Endothelial cell of umbilical vein (primary cell): ENCODE data around the gene SLC38A6. TPM values are rescaled to one million over a fixed set of nuclear protein-coding genes. Genes with fewer than 3 reads are reported as not detected.

Experiments
- BruUV-seq: library from RNA; stranded (reverse); fragments of 400-500 nt; replicated peaks from 2 replicates; lab custom pipeline; 2021; lab: Mats Ljungman, UMichigan
- CTCF ChIA-PET: fragments of 300-600, 350-600 bp; sonication (Branson Sonifier 250); formaldehyde crosslinking; loops from one replicate; lab custom pipeline; 2021; ENCODE audit warnings: antibody characterized with exemption, inconsistent platforms; lab: Charles Lee
- POLR2A ChIA-PET: fragments of 300-600, 350-600 bp; sonication (Branson Sonifier 250); formaldehyde crosslinking; loops from one replicate; lab custom pipeline; 2021; ENCODE audit warnings: antibody characterized with exemption, inconsistent platforms; lab: Charles Lee
- DNase-seq: peaks from one replicate; pipeline ENCODE4 v3.0.0-alpha.2; 2011; ENCODE audit warnings: low read depth, low spot score
- FAIRE-seq: peaks from 2 replicates; lab custom pipeline; 2011; peaks lifted over from hg19 to GRCh38; lab: Jason Lieb, UNC
- H2AFZ ChIP-seq: 2 replicates; pipeline ENCODE4 v1.6.0; 2012; ENCODE audit warnings: low read depth, low read length, control low read depth, inconsistent platforms
- H3K27ac ChIP-seq: 2 replicates; pipeline ENCODE4 v1.5.1; 2011; ENCODE audit warnings: low read depth, mild to moderate bottlenecking, control low read depth, low read length, moderate library complexity; ENCODE audit not compliant: insufficient read depth
- H3K27me3 ChIP-seq, 2 experiments: 2 replicates each; pipeline versions ENCODE4 v1.6.0 to v1.6.1; 2011; ENCODE audit warnings: low read length in 2 of 2, mixed read lengths in 1 of 2; ENCODE audit not compliant: control insufficient read depth in 2 of 2, insufficient read depth in 2 of 2
- H3K36me3 ChIP-seq, 2 experiments: 2 replicates in 1 of 2; 3 replicates in 1 of 2; pipeline ENCODE4 v1.5.1; 2011; ENCODE audit warnings: low read length in 2 of 2, mild to moderate bottlenecking in 1 of 2, moderate library complexity in 1 of 2; ENCODE audit not compliant: control insufficient read depth in 2 of 2, insufficient read depth in 2 of 2; ENCODE audit errors: extremely low read depth in 1 of 2
- H3K4me1 ChIP-seq: 3 replicates; pipeline ENCODE4 v1.5.1; 2011; ENCODE audit warnings: mild to moderate bottlenecking, low read length; ENCODE audit not compliant: control insufficient read depth, insufficient read depth; ENCODE audit errors: extremely low read depth
- H3K4me2 ChIP-seq: 2 replicates; pipeline ENCODE4 v1.6.1; 2011; ENCODE audit warnings: low read length, control low read depth, mixed read lengths; ENCODE audit not compliant: insufficient read depth
- H3K4me3 ChIP-seq, 3 experiments: fragments of 200-600 bp in 1 of 3; sonication (generic), shearing (Covaris generic) in 1 of 3; replicated peaks in 1 of 3; 2 replicates each; pipeline ENCODE4 v1.5.1; 2011 to 2016; ENCODE audit warnings: control low read depth in 3 of 3, low read length in 3 of 3, mild to moderate bottlenecking in 2 of 3, inconsistent platforms in 1 of 3, low read depth in 1 of 3, moderate library complexity in 1 of 3; ENCODE audit not compliant: insufficient read depth in 1 of 3
- H3K79me2 ChIP-seq: 2 replicates; pipeline ENCODE4 v1.6.0; 2012; ENCODE audit warnings: low read length, inconsistent platforms; ENCODE audit not compliant: control insufficient read depth, insufficient read depth
- H3K9ac ChIP-seq: replicated peaks from 2 replicates; pipeline ENCODE3; 2011; ENCODE audit warnings: low read length, control low read depth; ENCODE audit not compliant: insufficient read depth; ENCODE audit errors: extremely low read depth
- H3K9me1 ChIP-seq: replicated peaks from 3 replicates; pipeline ENCODE4 v1.6.0; 2011; ENCODE audit warnings: mild to moderate bottlenecking, low read length; ENCODE audit not compliant: control insufficient read depth, insufficient read depth; ENCODE audit errors: extremely low read depth
- H3K9me3 ChIP-seq: replicated peaks from 2 replicates; pipeline ENCODE4 v1.5.1; 2012; ENCODE audit warnings: low read length, inconsistent platforms; ENCODE audit not compliant: control insufficient read depth, insufficient read depth
- H4K20me1 ChIP-seq: replicated peaks from 2 replicates; pipeline ENCODE3; 2011; ENCODE audit warnings: mild to moderate bottlenecking, low read length; ENCODE audit not compliant: control insufficient read depth, insufficient read depth; ENCODE audit errors: extremely low read depth
- CTCF ChIP-seq, 2 donors: IDR thresholded peaks; 1 replicate in 1 of 2; 2 replicates in 1 of 2; pipeline ENCODE4 v1.5.1; 2011; ENCODE audit warnings: low read length in 2 of 2, mild to moderate bottlenecking in 2 of 2, moderate library complexity in 2 of 2, control low read depth in 1 of 2, inconsistent platforms in 1 of 2, low read depth in 1 of 2; ENCODE audit not compliant: insufficient read depth in 1 of 2; ENCODE audit errors: extremely low read depth in 1 of 2
- EZH2 ChIP-seq: IDR thresholded peaks from 2 replicates; pipeline ENCODE4 v1.6.1; 2012; ENCODE audit warnings: borderline replicate concordance, low read depth, mild to moderate bottlenecking, moderate library complexity, low read length, inconsistent platforms; ENCODE audit not compliant: severe bottlenecking
- FOS ChIP-seq: IDR thresholded peaks from 2 replicates; pipeline ENCODE4 v1.6.1; 2011; ENCODE audit warnings: mild to moderate bottlenecking, low read length, moderate library complexity, borderline replicate concordance; ENCODE audit not compliant: insufficient read depth
- GATA2 ChIP-seq: IDR thresholded peaks from 2 replicates; pipeline ENCODE4 v1.7.0; 2011; ENCODE audit warnings: low read depth, mild to moderate bottlenecking, moderate library complexity, mixed read lengths, low read length; ENCODE audit not compliant: insufficient read length, insufficient read depth
- JUN ChIP-seq: IDR thresholded peaks from 2 replicates; pipeline ENCODE4 v1.6.1; 2011; ENCODE audit warnings: borderline replicate concordance, low read depth; ENCODE audit not compliant: insufficient read length, insufficient read depth
- MYC ChIP-seq: IDR thresholded peaks from one replicate; pipeline ENCODE4 v1.6.1; 2011; ENCODE audit warnings: mild to moderate bottlenecking, low read depth, low read length
- POLR2A ChIP-seq: IDR thresholded peaks from 2 replicates; pipeline ENCODE4 v1.6.1; 2012; ENCODE audit warnings: low read depth, mild to moderate bottlenecking, control low read depth, low read length
- POLR2AphosphoS5 ChIP-seq: IDR thresholded peaks from 2 replicates; pipeline ENCODE4 v1.6.1; 2012; ENCODE audit warnings: low read depth, mild to moderate bottlenecking, control low read depth, low read length, moderate library complexity; ENCODE audit not compliant: insufficient read depth
- dilution Hi-C: fragments of 300-500 bp; cut with MboI; formaldehyde crosslinking; loops from one replicate; pipeline ENCODE4 v1.15.0; 2019; ENCODE audit warnings: low sequenced_read_pairs; ENCODE audit not compliant: extremely low pct_ligation_motif_present
- intact Hi-C: fragments of 100-400 bp; cut with micrococcal nuclease; formaldehyde crosslinking; loops from one replicate; pipeline ENCODE4 v1.10.0; 2022
- polyA plus RNA-seq, 4 experiments: library from polyadenylated mRNA; depleted of rRNA in 3 of 4; stranded (reverse) in 3 of 4; unstranded in 1 of 4; fragments of >200 nt; gene quantifications; 2 replicates each; pipeline versions ENCODE4 v1.2.1 to v1.2.3, GENCODE V29; 2011 to 2012; ENCODE audit warnings: missing spikeins in 1 of 4
- total RNA-seq: library from RNA; stranded (reverse); gene quantifications from 2 replicates; pipeline ENCODE4 v1.2.3, GENCODE V29; 2021
- TF ChIP-seq, protein P1 (sequence below): IDR thresholded peaks from 2 replicates; pipeline ENCODE4 v1.6.1; 2011; ENCODE audit not compliant: insufficient read depth, insufficient read length

The SLC38A6 gene
- total and polyA plus RNA-seq, 2 donors (not counting 3 experiments of a cell fraction or from before 2014, with no cell fraction given): 17.3 to 24.6 TPM

- no peaks in the 10 kb centered on the region for H3K9me1 ChIP-seq
- no peak overlapping the region for H3K9ac ChIP-seq
- H3K36me3 ChIP-seq: no peaks in the 10 kb centered on the region
- TF ChIP-seq CTCF (IDR thresholded peaks at IDR 0.05; ENCODE audit: extremely low read depth in 1 of 2, insufficient read depth in 1 of 2, low read depth in 1 of 2, low read length in 2 of 2): no peak
- TF ChIP-seq FOS: peak; percentile 12
- H4K20me1 ChIP-seq: no peaks in the 10 kb centered on the region
- no peak overlapping the region for H3K27ac ChIP-seq
- dilution Hi-C loops (no loop called here), intact Hi-C loops (no loop called here)
- H3K4me1 ChIP-seq: peaks cover 13% of the 10 kb centered on the region
- BruUV-seq: no TSS peak
- H3K27me3 ChIP-seq: no peaks in the 10 kb centered on the region
- ChIA-PET POLR2A (no interaction called here), CTCF (no interaction called here)
- FAIRE-seq (peak; percentile 56), DNase-seq (peak; percentile 81)
- no peak overlapping the region for H3K4me3 ChIP-seq
- no peaks in the 10 kb centered on the region for H3K9me3 ChIP-seq
- H3K4me2 ChIP-seq: peak overlapping the region; percentile 10
- no peaks in the 10 kb centered on the region for H3K79me2 ChIP-seq
- no peak overlapping the region for H2AFZ ChIP-seq
Measured at GRCh38 chr14:60963761-60964160, 17.3 kb upstream of the SLC38A6 start.

DNA sequence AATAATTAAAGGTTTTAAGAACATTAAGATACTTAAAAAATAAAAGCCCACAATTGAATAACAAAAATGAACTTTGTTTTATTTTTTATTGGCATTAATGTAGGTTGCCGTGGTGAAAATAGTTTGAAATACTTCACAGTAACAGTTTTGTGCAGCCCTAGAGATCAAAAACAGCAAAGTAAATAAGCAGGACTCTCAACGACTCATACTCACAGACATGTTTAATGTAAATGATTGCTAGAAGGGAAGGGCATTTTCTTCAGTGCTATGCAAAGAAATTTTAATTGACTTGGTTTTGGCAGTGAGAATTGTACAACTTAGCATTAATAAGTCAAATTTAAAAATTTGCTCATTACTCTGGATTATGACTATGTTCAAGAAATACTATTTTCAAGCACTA, 16.1 kb upstream of the SLC38A6 start:
- CTCF ChIA-PET: interaction anchor here (0.7 to 1.5 kb wide), 2 partner anchors 23 to 120 kb away, joined by 3 to 5 read pairs; no protein-coding TSS in a partner anchor
- dilution Hi-C loops (no loop called here), intact Hi-C loops (no loop called here)
- peaks cover 13% of the 10 kb centered on the region for H3K4me1 ChIP-seq
- H3K4me3 ChIP-seq: no peak overlapping the region
- no peak overlapping the region for H2AFZ ChIP-seq
- no peak overlapping the region for H3K27ac ChIP-seq
- BruUV-seq: no TSS peak
- no peaks in the 10 kb centered on the region for H3K9me3 ChIP-seq
- FAIRE-seq: no peak
- POLR2A ChIA-PET: interaction anchor here (0.9 kb wide), 1 partner anchor 16 kb away, joined by 4 read pairs; the partner anchor contains the start of genes SLC38A6 and TRMT5
- no peak overlapping the region for H3K4me2 ChIP-seq
- no peak for DNase-seq
- no peak for TF ChIP-seq POLR2AphosphoS5
- TF ChIP-seq MYC: no peak
- no peak for TF ChIP-seq EZH2
- TF ChIP-seq, protein P1, sequence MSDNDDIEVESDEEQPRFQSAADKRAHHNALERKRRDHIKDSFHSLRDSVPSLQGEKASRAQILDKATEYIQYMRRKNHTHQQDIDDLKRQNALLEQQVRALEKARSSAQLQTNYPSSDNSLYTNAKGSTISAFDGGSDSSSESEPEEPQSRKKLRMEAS: no peak
- TF ChIP-seq CTCF (IDR thresholded peaks at IDR 0.05; ENCODE audit: extremely low read depth in 1 of 2, insufficient read depth in 1 of 2, low read depth in 1 of 2, low read length in 2 of 2): no peak
- no peak for TF ChIP-seq FOS
- TF ChIP-seq POLR2A: no peak
- TF ChIP-seq JUN: no peak
- no peak for TF ChIP-seq GATA2
- H3K36me3 ChIP-seq: no peaks in the 10 kb centered on the region
- H4K20me1 ChIP-seq: no peaks in the 10 kb centered on the region
- H3K27me3 ChIP-seq: no peaks in the 10 kb centered on the region
- H3K9ac ChIP-seq: no peak overlapping the region
- H3K79me2 ChIP-seq: no peaks in the 10 kb centered on the region
- peaks cover 2% of the 10 kb centered on the region for H3K9me1 ChIP-seq
